Skin epidermis (tissue), 12 donors: ENCODE results near the gene NFAM1.

Experiments used
- H3K27ac ChIP-seq, 21 experiments: fragments of 200-600 bp; sonication (generic) in 11 of 21; one replicate each; pipeline ENCODE4 v1.5.0; 2020; ENCODE audit warnings: mild to moderate bottlenecking in 3 of 21, inconsistent platforms in 2 of 21, moderate library complexity in 2 of 21
- H3K4me3 ChIP-seq, 7 experiments: fragments of 200-600 bp; sonication (generic) in 2 of 7; one replicate each; pipeline ENCODE4 v1.5.0; 2020; ENCODE audit warnings: inconsistent platforms in 2 of 7, mild to moderate bottlenecking in 2 of 7, moderate library complexity in 1 of 7

Gene NFAM1

GRCh38 chr22:42344361-42344905 is 87.8 kb downstream of the NFAM1 start:
- H3K27ac ChIP-seq, result peak overlapping the region in 15 of 21 experiments; percentile 10 to 74 (median 54)
- H3K4me3 ChIP-seq, result peak overlapping the region in 5 of 7 experiments; percentile 6 to 47 (median 19)

- Histone ChIP-seq H3K4me3 (peak overlapping the region; percentile 15 to 50 (median 28)), H3K27ac (peak overlapping the region in 12 of 21 experiments; percentile 24 to 74 (median 54))
Measured at GRCh38 chr22:42343531-42344081, 88.6 kb downstream of the NFAM1 start.

GRCh38 chr22:42343121-42343454 is 89.1 kb downstream of the NFAM1 start:
- peak overlapping the region; percentile 15 to 50 (median 28) for H3K4me3 ChIP-seq
- H3K27ac ChIP-seq, result peak overlapping the region in 5 of 21 experiments; percentile 23 to 60 (median 38)

GRCh38 chr22:42342426-42343120 is 89.6 kb downstream of the NFAM1 start:
- H3K4me3 ChIP-seq, result peak overlapping the region in 5 of 7 experiments; percentile 15 to 50 (median 22)

GRCh38 chr22:42341779-42342178 is 90.4 kb downstream of the NFAM1 start:
- no peak overlapping the region for H3K4me3 ChIP-seq
- H3K27ac ChIP-seq, result no peak overlapping the region

More at GRCh38 chr22:42342426-42343120, 89.6 kb downstream of the NFAM1 start:
- peak overlapping the region in 1 of 21 experiments; percentile 38 for H3K27ac ChIP-seq

- no peak overlapping the region for H3K27ac ChIP-seq
- H3K4me3 ChIP-seq, result no peak overlapping the region
Measured at GRCh38 chr22:42340829-42341383, 91.3 kb downstream of the NFAM1 start.

GRCh38 chr22:42340150-42340549 is 92.1 kb downstream of the NFAM1 start:
- H3K4me3 ChIP-seq, result no peak overlapping the region
- H3K27ac ChIP-seq, result no peak overlapping the region

- H3K4me3 ChIP-seq, result peak overlapping the region in 1 of 7 experiments; percentile 3
- no peak overlapping the region for H3K27ac ChIP-seq
Measured at GRCh38 chr22:42338479-42338878, 93.7 kb downstream of the NFAM1 start.

GRCh38 chr22:42337356-42337755 is 94.8 kb downstream of the NFAM1 start:
- H3K27ac ChIP-seq, result no peak overlapping the region
- no peak overlapping the region for H3K4me3 ChIP-seq

- H3K4me3 ChIP-seq, result no peak overlapping the region
- H3K27ac ChIP-seq, result no peak overlapping the region
Measured at GRCh38 chr22:42336527-42337227, 95.5 kb downstream of the NFAM1 start.

- Histone ChIP-seq H3K27ac (no peak overlapping the region), H3K4me3 (no peak overlapping the region)
Measured at GRCh38 chr22:42335839-42336378, 96.3 kb downstream of the NFAM1 start.

- Histone ChIP-seq H3K4me3 (no peak overlapping the region), H3K27ac (no peak overlapping the region)
Measured at GRCh38 chr22:42334875-42335512, 97.2 kb downstream of the NFAM1 start.

GRCh38 chr22:42333544-42333943 is 98.7 kb downstream of the NFAM1 start:
- Histone ChIP-seq H3K27ac (no peak overlapping the region), H3K4me3 (no peak overlapping the region)

- no peak overlapping the region for H3K27ac ChIP-seq
- H3K4me3 ChIP-seq, result no peak overlapping the region
Measured at GRCh38 chr22:42332089-42332488, 100.1 kb downstream of the NFAM1 start.

GRCh38 chr22:42331014-42331413 is 101.2 kb downstream of the NFAM1 start:
- no peak overlapping the region for H3K27ac ChIP-seq
- no peak overlapping the region for H3K4me3 ChIP-seq
